GM19455 (cell line): ENCODE results near the gene CD38.
"Not testable (repeated sequence)": the region's sequence is repeated elsewhere in the genome, so short reads cannot be mapped to it uniquely, and the experiment has no call there.

ENCODE experiments used
- ATAC-seq: cut with Tn5 transposase; IDR thresholded peaks from one replicate; pipeline ENCODE4 v1.9.1; 2021; ENCODE audit not compliant: unreplicated experiment

Gene CD38

GRCh38 chr4:15778289-15779241, at the start of gene CD38:
CD38 (plus strand) TSS chr4:15778328; CDS start chr4:15778415, 87 bp downstream.
- ATAC-seq: peak; percentile 71

- ATAC-seq: peak; percentile 65
These were observed 48.1 kb upstream of the CD38 start for GRCh38 chr4:15729910-15730533.

- ATAC-seq: not testable (repeated sequence)
These were observed 45.1 kb upstream of the CD38 start for GRCh38 chr4:15733061-15733460.

- ATAC-seq: no peak
These were observed 42.6 kb upstream of the CD38 start for GRCh38 chr4:15735536-15735935.

GRCh38 chr4:15736514-15737050, 41.5 kb upstream of the CD38 start:
- no peak for ATAC-seq

- ATAC-seq: no peak
These were observed 40.9 kb upstream of the CD38 start for GRCh38 chr4:15737255-15737654.

GRCh38 chr4:15738877-15739276, 39.3 kb upstream of the CD38 start:
- no peak for ATAC-seq

GRCh38 chr4:15740764-15741404, 37.2 kb upstream of the CD38 start:
- no peak for ATAC-seq

GRCh38 chr4:15742083-15742582, 36.0 kb upstream of the CD38 start:
- ATAC-seq: no peak

GRCh38 chr4:15742637-15743036, 35.5 kb upstream of the CD38 start:
- ATAC-seq: no peak

- no peak for ATAC-seq
These were observed 34.0 kb upstream of the CD38 start for GRCh38 chr4:15744016-15744545.

GRCh38 chr4:15746110-15746509, 32.0 kb upstream of the CD38 start:
- no peak for ATAC-seq

GRCh38 chr4:15749001-15749400, 29.1 kb upstream of the CD38 start:
- no peak for ATAC-seq

- ATAC-seq: no peak
These were observed 27.0 kb upstream of the CD38 start for GRCh38 chr4:15751153-15751552.

GRCh38 chr4:15753081-15753480, 25.0 kb upstream of the CD38 start:
- ATAC-seq: no peak

GRCh38 chr4:15753786-15754185, 24.3 kb upstream of the CD38 start:
- no peak for ATAC-seq

- no peak for ATAC-seq
These were observed 23.8 kb upstream of the CD38 start for GRCh38 chr4:15754323-15754722.

GRCh38 chr4:15755321-15756155, 22.6 kb upstream of the CD38 start:
- ATAC-seq: peak; percentile 26

- peak; percentile 87 for ATAC-seq
These were observed 21.7 kb upstream of the CD38 start for GRCh38 chr4:15756361-15756861.

- no peak for ATAC-seq
These were observed 21.1 kb upstream of the CD38 start for GRCh38 chr4:15757054-15757453.
